ENCODE results near the gene EYS.

- TF ChIP-seq, protein P1, sequence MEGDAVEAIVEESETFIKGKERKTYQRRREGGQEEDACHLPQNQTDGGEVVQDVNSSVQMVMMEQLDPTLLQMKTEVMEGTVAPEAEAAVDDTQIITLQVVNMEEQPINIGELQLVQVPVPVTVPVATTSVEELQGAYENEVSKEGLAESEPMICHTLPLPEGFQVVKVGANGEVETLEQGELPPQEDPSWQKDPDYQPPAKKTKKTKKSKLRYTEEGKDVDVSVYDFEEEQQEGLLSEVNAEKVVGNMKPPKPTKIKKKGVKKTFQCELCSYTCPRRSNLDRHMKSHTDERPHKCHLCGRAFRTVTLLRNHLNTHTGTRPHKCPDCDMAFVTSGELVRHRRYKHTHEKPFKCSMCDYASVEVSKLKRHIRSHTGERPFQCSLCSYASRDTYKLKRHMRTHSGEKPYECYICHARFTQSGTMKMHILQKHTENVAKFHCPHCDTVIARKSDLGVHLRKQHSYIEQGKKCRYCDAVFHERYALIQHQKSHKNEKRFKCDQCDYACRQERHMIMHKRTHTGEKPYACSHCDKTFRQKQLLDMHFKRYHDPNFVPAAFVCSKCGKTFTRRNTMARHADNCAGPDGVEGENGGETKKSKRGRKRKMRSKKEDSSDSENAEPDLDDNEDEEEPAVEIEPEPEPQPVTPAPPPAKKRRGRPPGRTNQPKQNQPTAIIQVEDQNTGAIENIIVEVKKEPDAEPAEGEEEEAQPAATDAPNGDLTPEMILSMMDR (IDR thresholded peaks at IDR 0.05), result no peak
- no peak for TF ChIP-seq POLR2AphosphoS5 (IDR thresholded peaks at IDR 0.05)
Measured at GRCh38 chr6:65450451-65450850, 256.6 kb downstream of the EYS start.
